Iris pigment epithelial cell (primary cell): Measurements from ENCODE around the gene CCR6.
"Not testable (repeated sequence)": the region's sequence is repeated elsewhere in the genome, so short reads cannot be mapped to it uniquely, and the experiment has no call there.

Source experiments
- DNase-seq: peaks from one replicate; pipeline ENCODE4 v3.0.0-alpha.2; 2011; ENCODE audit warnings: low read depth

Gene CCR6

DNA sequence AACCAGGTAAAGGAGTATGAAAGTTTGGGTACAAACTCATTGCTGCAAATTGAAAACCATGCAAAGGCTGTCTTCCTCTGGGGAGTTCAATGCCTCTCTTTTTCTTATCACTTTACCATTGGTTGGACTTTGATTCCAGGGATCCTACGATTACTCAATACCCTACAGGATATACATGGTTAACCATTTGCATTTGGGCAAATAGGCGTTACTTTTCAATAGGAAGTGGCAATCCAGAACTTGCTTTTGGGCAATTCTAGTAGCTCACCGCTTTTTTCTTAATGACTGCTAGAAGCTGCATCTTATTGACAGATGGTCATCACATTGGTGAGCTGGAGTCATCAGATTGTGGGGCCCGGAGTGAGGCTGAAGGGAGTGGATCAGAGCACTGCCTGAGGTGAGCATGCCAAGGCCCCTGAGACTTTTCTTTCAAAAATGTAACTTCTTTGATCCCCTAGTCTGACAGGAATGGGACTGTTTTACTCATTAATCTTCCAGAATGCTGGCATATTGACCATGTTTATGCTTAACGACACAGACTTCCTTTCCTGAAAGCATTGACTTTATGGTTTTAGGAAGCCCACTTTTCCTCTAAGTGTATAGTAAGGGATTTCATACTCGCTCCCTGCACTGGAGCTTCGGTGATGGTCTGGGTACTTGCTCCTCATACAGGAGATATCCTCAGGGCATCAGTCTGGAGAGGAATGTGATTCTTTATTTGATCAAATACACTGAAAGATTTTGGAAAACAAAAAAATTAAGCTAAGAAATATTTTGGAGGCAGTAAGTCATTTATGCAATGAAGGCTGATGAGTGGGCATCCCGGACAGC is at the start of gene CCR6:
TSS of gene CCR6 (plus strand) at position 270 of the 831 bp plus-strand sequence. CDS start 13,039 bp downstream, outside the sequence.
- DNase-seq = no peak

DNA sequence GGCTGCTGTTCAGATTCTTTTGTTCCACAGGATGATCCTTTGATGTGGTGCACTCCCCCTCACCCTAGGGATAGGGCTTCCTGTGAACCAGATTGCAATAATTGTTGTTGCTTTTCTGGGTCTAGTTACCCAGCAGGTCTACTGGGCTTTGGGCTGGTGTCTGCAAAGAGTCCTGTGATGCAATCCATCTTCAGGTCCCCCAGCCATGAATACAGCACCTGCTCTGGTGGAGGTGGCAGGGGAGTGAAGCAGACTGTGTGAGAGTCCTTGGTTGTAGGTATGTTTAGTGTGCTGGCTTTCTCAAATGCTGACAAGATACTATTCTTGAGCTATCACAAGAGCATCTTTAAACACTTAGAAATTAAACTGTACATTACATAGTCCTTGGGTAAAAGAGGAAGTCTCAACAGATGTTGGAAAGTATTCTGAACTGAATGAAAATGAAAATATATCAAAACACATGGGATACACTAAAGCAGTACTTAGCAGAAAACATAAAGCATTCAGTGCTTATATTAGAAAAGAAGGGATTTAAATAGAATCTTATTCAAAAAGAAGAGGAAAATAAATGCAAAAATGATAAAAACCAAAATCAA is 49.1 kb upstream of the CCR6 start:
- no peak for DNase-seq

DNA sequence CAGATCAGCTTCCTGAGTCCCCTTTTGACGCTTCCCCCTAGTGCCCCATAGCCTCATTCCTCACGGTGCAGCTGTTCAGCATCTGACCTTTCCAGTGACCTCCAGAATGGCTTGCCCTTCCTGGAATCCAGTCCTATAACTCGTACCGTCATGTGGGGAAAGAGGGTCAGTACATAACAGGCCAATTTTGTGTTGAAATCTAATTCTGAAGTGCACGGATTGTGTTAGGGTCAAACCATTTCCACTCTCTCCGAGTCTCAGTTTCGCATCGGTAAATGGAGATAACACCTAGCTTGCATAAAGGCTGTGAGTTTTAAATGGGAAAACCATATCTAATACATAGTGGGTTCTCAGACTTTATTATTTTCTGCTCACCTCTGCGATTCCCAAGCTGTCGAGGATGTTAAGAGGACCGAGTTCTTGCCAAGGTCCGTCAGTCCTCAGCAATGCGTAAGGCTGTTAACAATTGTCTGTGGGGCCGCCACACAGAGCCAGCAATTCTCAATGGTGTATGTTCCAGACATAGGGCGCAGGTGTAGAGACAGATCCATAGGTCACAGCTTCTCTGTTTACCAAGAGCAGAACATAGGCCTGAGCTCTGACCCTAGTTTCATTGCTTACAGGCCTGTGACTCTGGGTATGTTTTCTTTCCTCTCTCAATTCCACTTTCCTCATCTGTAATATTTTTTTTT is 45.5 kb upstream of the CCR6 start:
- DNase-seq = no peak

DNA sequence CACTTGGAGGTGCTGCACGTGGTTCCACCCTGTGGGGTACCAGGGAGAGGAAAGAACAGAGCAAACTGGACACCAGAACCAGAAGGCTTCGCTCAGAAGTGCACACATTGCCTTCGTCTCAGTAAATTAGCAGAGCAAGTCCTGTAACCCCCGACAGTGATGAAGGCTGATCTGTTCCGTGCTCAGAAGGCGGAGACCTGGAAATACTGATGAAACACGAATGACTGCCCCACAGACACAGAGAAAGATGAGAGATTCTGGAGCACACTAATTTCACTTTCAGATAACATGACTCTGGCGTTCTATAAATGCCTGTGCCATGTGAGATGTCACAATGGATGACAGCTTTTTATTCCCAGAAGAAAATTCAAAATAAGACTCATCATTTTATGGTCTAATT is 44.2 kb upstream of the CCR6 start:
- no peak for DNase-seq

DNA sequence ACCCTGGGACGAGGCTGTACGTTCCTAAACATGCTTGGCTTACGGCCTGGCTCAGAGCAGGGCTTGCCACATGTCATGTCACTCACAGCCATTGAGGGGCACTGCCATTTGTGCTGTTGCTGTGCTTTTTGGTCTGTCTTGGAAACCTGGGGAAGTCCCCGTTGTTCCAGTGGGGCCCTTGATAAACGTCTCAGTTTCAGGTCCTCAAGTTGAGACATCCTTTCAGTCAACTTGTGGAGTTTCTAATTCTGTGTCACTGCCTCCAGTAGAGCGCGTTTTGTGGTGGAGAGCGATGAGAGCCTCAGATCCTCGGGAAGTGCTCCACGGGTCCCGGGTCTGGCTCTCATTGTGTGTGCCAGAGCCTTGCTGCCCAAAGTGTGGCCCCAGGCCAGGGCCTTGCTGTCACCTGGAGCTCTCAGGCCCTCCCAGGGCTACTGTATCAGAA is 43.0 kb upstream of the CCR6 start:
- DNase-seq = no peak

- DNase-seq = no peak
Observed at GRCh38 chr6:167087857-167088354, 35.0 kb upstream of the CCR6 start.

GRCh38 chr6:167088741-167089140 is 34.2 kb upstream of the CCR6 start:
- not testable (repeated sequence) for DNase-seq

DNA sequence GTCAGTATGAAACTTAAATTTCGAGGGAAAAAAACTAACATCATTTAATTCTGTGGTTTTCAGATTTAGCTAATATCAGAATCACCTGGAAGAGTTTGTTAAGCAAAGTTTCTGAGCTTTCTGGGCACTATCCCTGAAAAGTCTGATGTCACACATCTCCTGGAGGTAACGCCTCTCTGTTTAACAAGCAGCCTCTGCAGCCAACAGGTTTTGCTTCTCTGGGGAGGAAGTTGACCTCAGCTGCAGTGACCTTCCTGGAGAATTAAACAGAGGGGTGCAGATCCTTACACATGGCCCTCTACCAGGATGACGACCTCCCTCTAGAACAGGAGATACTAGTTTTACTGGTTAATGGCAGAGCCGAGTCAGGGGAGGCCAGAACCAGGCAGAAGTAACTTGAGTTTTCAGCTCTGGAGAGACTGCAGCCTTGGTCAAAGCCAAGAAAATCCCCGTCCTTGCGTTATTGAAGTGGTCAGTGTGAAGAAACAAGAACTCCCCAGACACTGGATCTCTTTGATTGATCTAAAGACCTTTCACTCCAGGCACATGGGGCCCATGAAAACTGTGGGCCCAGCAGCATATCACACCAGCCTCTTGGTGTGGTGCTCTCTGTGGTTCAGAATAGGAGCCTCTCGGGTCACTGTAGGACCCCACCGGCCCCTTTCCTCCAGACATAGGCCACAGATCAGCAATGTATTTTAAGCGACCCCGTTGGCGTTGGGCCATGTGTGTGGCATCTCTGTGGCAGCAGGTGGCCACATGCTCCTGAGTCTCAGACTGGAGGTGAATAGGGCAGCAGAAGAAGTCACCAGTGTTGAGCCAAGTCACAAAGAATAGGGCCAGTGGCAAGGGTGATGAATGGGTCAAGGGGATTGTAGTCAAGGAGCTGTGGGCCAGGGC is 33.4 kb upstream of the CCR6 start:
- DNase-seq = no peak

- DNase-seq = no peak
Observed at GRCh38 chr6:167090171-167090570, 32.7 kb upstream of the CCR6 start.

- DNase-seq = no peak
Observed at GRCh38 chr6:167091026-167091804, 31.7 kb upstream of the CCR6 start.

GRCh38 chr6:167091805-167092107 is 31.1 kb upstream of the CCR6 start:
- DNase-seq = no peak

- DNase-seq = no peak
Observed at GRCh38 chr6:167092672-167093339, 30.1 kb upstream of the CCR6 start.

- DNase-seq = no peak
Observed at GRCh38 chr6:167093406-167093921, 29.4 kb upstream of the CCR6 start.

DNA sequence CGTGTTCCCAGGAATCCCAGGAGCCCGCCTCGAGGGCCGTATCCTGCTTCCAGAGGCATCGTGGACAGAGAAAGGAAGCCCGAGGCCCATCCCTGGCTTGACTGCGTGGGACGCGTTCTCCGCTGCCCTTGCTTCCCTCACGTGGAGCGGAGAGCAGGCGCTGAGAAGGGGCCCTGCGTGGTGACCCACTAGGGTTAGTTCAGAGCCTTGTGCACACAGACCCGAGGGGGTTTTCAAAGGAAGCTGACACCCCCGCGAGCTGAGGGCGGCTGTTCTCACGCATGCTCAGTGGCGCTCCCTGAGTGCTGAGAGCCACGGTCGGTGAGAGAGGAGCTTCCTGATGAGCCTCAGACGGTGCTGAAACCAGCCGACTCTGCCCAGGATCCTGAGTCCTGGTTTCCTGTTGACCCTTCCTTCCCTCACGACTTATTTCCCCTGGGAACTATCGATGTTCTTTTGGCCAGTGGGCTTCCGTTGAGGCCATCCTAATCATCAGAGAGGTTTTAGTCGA is 28.9 kb upstream of the CCR6 start:
- no peak for DNase-seq

GRCh38 chr6:167094436-167094819 is 28.5 kb upstream of the CCR6 start:
- no peak for DNase-seq

DNA sequence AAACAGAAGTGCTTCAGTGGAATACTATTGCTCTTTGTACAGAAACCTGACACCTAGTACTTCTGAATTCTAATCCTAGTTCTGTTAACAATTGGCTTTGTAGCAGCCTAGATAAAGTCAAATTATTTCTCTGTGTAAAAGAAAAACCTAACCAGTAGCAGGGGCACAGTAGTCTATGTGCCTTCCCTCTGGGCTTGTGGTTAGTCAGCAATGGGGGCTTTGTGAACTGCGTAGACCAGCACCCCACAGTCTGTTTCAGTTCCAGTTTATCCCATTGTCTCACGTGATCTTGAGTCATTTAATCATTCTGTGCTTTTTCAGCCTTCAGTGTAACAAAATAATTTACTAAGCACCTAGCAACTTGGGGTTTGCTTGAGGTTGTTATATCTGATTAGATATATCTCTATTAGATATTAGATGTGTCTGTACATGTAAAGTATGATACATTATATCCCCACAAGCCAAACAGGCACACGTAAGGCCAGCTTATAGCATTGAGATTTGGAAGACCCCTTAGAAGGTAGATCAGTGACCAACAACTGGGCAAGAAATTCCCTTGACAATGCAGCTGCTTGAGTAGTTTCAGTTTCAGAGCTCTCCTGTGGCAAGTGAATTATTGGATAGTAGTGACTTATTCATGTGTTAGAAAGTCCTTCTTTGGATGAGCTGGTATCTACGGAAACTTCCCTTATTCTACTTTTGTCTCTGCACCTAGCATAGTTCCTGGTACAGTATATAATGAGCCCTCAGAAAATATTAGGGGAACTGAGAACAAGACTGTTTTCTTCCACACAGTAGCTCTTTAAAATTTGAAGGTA is 27.9 kb upstream of the CCR6 start:
- no peak for DNase-seq

DNA sequence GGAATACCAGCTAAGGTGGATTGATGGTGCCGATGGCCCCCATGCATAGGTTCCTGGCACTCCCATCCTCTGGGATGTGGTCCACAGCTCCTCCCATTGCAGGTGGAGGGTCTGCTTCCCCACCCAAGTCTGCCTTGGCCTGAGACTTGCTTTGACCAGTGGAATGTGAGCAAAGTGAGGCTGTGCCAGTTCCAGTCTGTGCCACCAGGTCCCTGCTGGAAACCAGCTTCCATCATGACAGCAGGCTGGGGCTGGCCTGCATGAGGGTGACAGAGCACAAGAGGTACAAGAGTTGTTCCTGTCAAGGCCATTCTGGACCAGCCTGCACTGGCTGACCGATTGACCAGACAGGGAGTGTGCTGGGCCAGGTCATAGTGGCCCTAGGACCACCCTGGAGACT is 27.0 kb upstream of the CCR6 start:
- no peak for DNase-seq

GRCh38 chr6:167096991-167097390 is 25.9 kb upstream of the CCR6 start:
- DNase-seq = no peak

DNA sequence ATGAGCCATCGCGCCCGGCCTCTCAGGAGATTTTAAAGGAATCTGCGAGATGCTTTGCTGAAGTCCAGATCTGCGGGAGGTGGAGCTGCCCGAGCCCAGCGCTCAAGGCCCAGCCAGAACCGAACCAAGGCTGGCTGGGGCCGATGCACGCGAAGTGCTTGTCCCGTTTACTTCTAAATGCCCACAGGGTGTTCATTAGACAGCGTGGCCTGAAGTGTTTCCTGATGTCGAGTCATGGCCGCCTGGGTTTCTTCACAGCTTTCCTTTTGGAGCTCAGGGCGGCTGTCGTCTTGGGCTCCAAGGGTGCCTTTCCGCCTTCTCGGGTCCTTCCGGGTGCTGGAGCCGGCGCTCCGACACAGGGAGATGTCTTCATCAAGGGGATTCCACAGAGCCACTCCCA is 25.1 kb upstream of the CCR6 start:
- no peak for DNase-seq
